ENCODE measurements around the gene NFASC.

Gene NFASC

DNA sequence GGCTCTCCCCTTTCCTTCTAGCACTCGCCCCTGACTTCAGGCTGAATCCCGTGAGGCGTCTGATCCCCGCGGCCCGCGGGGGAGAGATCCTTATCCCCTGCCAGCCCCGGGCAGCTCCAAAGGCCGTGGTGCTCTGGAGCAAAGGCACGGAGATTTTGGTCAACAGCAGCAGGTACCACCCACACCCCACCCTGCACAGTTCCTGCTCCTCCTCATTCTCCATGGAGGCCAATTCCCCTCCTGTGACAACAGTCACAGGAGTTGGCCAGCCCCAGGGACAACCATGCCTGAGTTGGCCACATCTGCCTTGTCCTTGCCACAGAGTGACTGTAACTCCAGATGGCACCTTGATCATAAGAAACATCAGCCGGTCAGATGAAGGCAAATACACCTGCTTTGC lies 193.6 kb downstream of the NFASC start:
- TF ChIP-seq, protein P1, sequence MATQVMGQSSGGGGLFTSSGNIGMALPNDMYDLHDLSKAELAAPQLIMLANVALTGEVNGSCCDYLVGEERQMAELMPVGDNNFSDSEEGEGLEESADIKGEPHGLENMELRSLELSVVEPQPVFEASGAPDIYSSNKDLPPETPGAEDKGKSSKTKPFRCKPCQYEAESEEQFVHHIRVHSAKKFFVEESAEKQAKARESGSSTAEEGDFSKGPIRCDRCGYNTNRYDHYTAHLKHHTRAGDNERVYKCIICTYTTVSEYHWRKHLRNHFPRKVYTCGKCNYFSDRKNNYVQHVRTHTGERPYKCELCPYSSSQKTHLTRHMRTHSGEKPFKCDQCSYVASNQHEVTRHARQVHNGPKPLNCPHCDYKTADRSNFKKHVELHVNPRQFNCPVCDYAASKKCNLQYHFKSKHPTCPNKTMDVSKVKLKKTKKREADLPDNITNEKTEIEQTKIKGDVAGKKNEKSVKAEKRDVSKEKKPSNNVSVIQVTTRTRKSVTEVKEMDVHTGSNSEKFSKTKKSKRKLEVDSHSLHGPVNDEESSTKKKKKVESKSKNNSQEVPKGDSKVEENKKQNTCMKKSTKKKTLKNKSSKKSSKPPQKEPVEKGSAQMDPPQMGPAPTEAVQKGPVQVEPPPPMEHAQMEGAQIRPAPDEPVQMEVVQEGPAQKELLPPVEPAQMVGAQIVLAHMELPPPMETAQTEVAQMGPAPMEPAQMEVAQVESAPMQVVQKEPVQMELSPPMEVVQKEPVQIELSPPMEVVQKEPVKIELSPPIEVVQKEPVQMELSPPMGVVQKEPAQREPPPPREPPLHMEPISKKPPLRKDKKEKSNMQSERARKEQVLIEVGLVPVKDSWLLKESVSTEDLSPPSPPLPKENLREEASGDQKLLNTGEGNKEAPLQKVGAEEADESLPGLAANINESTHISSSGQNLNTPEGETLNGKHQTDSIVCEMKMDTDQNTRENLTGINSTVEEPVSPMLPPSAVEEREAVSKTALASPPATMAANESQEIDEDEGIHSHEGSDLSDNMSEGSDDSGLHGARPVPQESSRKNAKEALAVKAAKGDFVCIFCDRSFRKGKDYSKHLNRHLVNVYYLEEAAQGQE (IDR thresholded peaks at IDR 0.05; ENCODE audit: insufficient read depth in 1 of 2, low read depth in 2 of 2, low read length in 2 of 2): no peak
- TF ChIP-seq FOXP2 (optimal IDR thresholded peaks at IDR 0.05; ENCODE audit: borderline replicate concordance, extremely low read depth, extremely low read length, insufficient read depth): no peak
- TF ChIP-seq TAF1 (IDR thresholded peaks at IDR 0.05; ENCODE audit: borderline replicate concordance, insufficient read depth, low read length): no peak
- no peak for TF ChIP-seq SIN3A (IDR thresholded peaks at IDR 0.05; ENCODE audit: borderline replicate concordance, insufficient read depth, low read length)
- TF ChIP-seq POLR2AphosphoS5 (IDR thresholded peaks at IDR 0.05; ENCODE audit: low read depth, low read length): no peak

DNA sequence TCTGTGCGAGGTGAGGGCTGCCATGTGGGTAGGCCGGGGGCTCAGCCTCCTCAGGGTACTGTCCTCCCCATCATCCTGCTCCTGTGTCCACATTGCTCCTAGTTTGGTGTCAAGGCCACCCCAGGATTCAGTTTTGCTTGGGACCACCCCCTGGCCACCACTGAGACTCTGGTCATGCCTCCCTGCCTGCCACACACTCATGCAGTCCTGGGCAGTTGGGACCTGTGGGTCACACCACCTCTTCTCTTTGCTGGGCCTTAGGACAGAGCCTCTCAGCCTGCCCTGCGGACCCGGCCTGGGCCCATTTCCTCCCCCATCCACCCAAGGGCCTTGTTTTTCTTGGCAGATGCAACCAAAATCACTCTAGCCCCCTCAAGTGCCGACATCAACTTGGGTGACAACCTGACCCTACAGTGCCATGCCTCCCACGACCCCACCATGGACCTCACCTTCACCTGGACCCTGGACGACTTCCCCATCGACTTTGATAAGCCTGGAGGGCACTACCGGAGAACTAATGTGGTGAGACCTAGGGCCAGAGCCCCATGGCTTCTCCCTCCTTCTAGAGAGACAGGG lies 194.2 kb downstream of the NFASC start:
- TF ChIP-seq, protein P1 (IDR thresholded peaks at IDR 0.05; ENCODE audit: insufficient read depth in 1 of 2, low read depth in 2 of 2, low read length in 2 of 2): no peak
- TF ChIP-seq SIN3A (IDR thresholded peaks at IDR 0.05; ENCODE audit: borderline replicate concordance, insufficient read depth, low read length) (no peak), POLR2AphosphoS5 (IDR thresholded peaks at IDR 0.05; ENCODE audit: low read depth, low read length) (no peak), FOXP2 (optimal IDR thresholded peaks at IDR 0.05; ENCODE audit: borderline replicate concordance, extremely low read depth, extremely low read length, insufficient read depth) (no peak), TAF1 (IDR thresholded peaks at IDR 0.05; ENCODE audit: borderline replicate concordance, insufficient read depth, low read length) (no peak)

DNA sequence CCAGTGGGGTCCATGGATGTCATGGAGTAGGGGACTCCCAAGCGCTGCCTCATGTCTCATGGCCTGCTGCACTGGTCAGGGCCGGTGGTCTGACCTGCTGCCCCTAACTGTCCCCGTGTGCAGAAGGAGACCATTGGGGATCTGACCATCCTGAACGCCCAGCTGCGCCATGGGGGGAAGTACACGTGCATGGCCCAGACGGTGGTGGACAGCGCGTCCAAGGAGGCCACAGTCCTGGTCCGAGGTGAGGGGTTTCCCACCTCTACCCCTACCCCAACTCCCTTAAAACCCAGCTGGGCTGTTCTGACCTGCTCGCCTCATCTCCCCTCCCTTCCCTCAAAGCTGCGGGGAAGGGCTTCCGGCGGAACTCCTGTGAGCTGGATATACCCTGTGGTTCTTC lies 195.0 kb downstream of the NFASC start:
- TF ChIP-seq FOXP2 (optimal IDR thresholded peaks at IDR 0.05; ENCODE audit: borderline replicate concordance, extremely low read depth, extremely low read length, insufficient read depth): no peak
- no peak for TF ChIP-seq SIN3A (IDR thresholded peaks at IDR 0.05; ENCODE audit: borderline replicate concordance, insufficient read depth, low read length)
- TF ChIP-seq TAF1 (IDR thresholded peaks at IDR 0.05; ENCODE audit: borderline replicate concordance, insufficient read depth, low read length): no peak
- TF ChIP-seq, protein P1 (IDR thresholded peaks at IDR 0.05; ENCODE audit: insufficient read depth in 1 of 2, low read depth in 2 of 2, low read length in 2 of 2): no peak
- TF ChIP-seq POLR2AphosphoS5 (IDR thresholded peaks at IDR 0.05; ENCODE audit: low read depth, low read length): no peak

DNA sequence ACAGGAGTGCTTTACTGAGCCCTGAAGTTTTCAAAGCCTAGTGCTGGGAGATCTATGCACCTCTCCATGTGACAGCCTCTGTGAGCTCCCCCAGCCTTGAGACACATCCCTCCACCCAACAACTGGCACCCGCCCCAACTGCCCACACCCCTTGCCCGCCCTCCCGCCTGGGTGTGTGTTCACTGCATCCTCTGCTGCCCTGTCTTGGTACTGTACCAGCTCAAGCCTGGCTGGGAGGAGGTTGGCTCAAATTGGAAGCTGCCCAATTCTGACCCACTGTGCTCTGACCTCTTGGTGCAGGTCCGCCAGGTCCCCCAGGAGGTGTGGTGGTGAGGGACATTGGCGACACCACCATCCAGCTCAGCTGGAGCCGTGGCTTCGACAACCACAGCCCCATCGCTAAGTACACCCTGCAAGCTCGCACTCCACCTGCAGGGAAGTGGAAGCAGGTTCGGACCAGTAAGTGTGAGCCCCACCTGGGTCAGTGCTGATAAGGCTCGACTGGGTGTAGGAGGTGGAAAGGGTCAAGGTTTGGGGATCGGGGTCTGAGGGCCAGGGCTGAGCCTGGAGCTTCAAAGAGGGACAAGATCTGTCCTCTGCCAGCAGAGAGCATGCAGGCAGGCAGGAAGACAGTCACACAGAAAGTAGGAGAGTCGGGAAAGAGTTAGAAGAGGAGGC lies 195.6 kb downstream of the NFASC start:
- TF ChIP-seq POLR2AphosphoS5 (IDR thresholded peaks at IDR 0.05; ENCODE audit: low read depth, low read length): no peak
- no peak for TF ChIP-seq TAF1 (IDR thresholded peaks at IDR 0.05; ENCODE audit: borderline replicate concordance, insufficient read depth, low read length)
- TF ChIP-seq, protein P1 (IDR thresholded peaks at IDR 0.05; ENCODE audit: insufficient read depth in 1 of 2, low read depth in 2 of 2, low read length in 2 of 2): no peak
- no peak for TF ChIP-seq FOXP2 (optimal IDR thresholded peaks at IDR 0.05; ENCODE audit: borderline replicate concordance, extremely low read depth, extremely low read length, insufficient read depth)
- TF ChIP-seq SIN3A (IDR thresholded peaks at IDR 0.05; ENCODE audit: borderline replicate concordance, insufficient read depth, low read length): no peak
